ENCODE measurements around the gene PTH1R.

PTH1R gene

GRCh38 chr3:46851364-46852333 is 25.9 kb upstream of the PTH1R start:
- Histone ChIP-seq H3K9ac (ENCODE audit: low read length) (no peak overlapping the region), H3K4me3 (ENCODE audit: low read depth in 1 of 2, low read length in 2 of 2) (no peak overlapping the region), H3K9me3 (ENCODE audit: low read length) (no peaks in the 10 kb centered on the region), H3K36me3 (ENCODE audit: insufficient read depth, low read length) (no peaks in the 10 kb centered on the region), H3K4me1 (ENCODE audit: insufficient read depth, low read length) (peaks cover 2% of the 10 kb centered on the region), H3K27me3 (ENCODE audit: control insufficient read depth in 1 of 2, insufficient read depth in 2 of 2, low read length in 2 of 2) (no peaks in the 10 kb centered on the region), H3K27ac (ENCODE audit: low read depth, low read length) (no peak overlapping the region)

DNA sequence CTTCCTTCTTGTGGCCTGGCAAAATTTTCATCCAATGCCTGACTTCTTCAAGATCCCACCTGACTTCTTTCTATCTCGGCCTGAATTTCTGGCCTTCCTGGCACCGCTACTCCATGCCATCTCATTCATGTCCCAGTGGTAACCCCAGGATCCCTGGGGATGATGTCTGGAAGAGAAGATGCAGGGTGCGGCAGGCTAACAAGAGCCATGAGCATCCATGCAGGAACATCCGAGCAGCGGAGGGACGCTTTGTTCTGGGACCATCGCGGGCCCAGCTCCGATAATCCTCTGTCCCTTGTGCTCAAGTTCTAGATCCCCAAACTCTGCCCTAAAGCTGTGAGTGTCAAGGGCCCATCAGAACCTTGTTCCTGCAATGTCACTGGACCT is 25.2 kb upstream of the PTH1R start:
- Histone ChIP-seq H3K4me1 (ENCODE audit: insufficient read depth, low read length) (no peaks in the 10 kb centered on the region), H3K4me3 (ENCODE audit: low read depth in 1 of 2, low read length in 2 of 2) (no peak overlapping the region), H3K9me3 (ENCODE audit: low read length) (no peaks in the 10 kb centered on the region), H3K9ac (ENCODE audit: low read length) (no peak overlapping the region), H3K36me3 (ENCODE audit: insufficient read depth, low read length) (no peaks in the 10 kb centered on the region), H3K27ac (ENCODE audit: low read depth, low read length) (no peak overlapping the region), H3K27me3 (ENCODE audit: control insufficient read depth in 1 of 2, insufficient read depth in 2 of 2, low read length in 2 of 2) (no peaks in the 10 kb centered on the region)

DNA sequence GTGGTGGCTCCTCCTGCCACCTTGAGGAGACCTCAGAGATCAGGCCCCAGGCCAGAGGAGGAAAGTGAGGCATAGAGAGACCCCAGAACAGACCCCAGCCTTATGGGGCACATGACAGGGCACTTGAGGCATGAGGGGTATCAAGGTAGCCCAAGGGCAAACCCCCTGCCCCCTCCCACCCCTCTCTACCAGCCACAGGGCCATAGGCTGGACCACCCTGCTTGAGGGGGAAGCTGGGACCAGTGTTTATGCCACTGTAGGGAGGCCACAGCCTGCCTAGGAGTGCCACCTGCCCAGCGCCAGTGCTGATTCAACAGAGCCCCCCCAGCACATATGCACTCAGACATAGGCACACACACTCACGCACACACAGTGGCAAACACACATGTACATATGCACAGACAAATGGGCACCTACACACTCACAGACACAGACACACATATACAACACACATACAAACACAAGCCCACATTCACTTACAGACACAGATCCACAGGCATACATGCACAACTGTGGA is 24.6 kb upstream of the PTH1R start:
- H3K27ac ChIP-seq (ENCODE audit: low read depth, low read length), result no peak overlapping the region
- no peaks in the 10 kb centered on the region for H3K9me3 ChIP-seq (ENCODE audit: low read length)
- H3K4me3 ChIP-seq (ENCODE audit: low read depth in 1 of 2, low read length in 2 of 2), result no peak overlapping the region
- no peaks in the 10 kb centered on the region for H3K36me3 ChIP-seq (ENCODE audit: insufficient read depth, low read length)
- no peak overlapping the region for H3K9ac ChIP-seq (ENCODE audit: low read length)
- no peaks in the 10 kb centered on the region for H3K27me3 ChIP-seq (ENCODE audit: control insufficient read depth in 1 of 2, insufficient read depth in 2 of 2, low read length in 2 of 2)
- H3K4me1 ChIP-seq (ENCODE audit: insufficient read depth, low read length), result no peaks in the 10 kb centered on the region

- Histone ChIP-seq H3K27me3 (ENCODE audit: control insufficient read depth in 1 of 2, insufficient read depth in 2 of 2, low read length in 2 of 2) (no peaks in the 10 kb centered on the region), H3K27ac (ENCODE audit: low read depth, low read length) (no peak overlapping the region)
Observed at GRCh38 chr3:46853441-46854415, 23.8 kb upstream of the PTH1R start.

DNA sequence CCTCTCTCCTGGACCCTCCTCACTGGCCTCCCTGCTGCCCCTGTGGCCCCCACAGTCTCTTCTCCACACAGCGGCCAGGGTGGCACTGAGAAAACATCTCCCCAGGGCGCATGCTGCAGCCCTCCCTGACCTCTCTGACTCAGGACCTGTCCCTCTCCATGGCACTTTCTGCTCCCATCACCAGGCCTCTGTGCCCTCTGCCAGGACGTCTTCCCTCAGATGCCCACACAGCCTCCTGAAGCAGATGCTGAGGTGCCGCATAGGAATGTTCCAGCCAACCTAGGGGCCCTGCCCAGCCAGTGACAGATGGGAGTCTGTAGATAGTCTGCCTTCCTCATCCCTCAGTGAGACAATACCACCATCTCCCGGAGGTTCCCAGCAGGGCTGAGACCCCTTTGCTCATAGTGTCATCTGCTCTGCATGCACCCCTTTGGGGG is 22.9 kb upstream of the PTH1R start:
- H3K4me1 ChIP-seq (ENCODE audit: insufficient read depth, low read length), result no peaks in the 10 kb centered on the region
- no peak overlapping the region for H3K4me3 ChIP-seq (ENCODE audit: low read depth in 1 of 2, low read length in 2 of 2)
- H3K9ac ChIP-seq (ENCODE audit: low read length), result no peak overlapping the region
- no peaks in the 10 kb centered on the region for H3K36me3 ChIP-seq (ENCODE audit: insufficient read depth, low read length)
- no peaks in the 10 kb centered on the region for H3K9me3 ChIP-seq (ENCODE audit: low read length)
- H3K27me3 ChIP-seq (ENCODE audit: control insufficient read depth in 1 of 2, insufficient read depth in 2 of 2, low read length in 2 of 2), result no peaks in the 10 kb centered on the region
- no peak overlapping the region for H3K27ac ChIP-seq (ENCODE audit: low read depth, low read length)

More at GRCh38 chr3:46853441-46854415, 23.8 kb upstream of the PTH1R start:
- Histone ChIP-seq H3K4me1 (ENCODE audit: insufficient read depth, low read length) (no peaks in the 10 kb centered on the region), H3K4me3 (ENCODE audit: low read depth in 1 of 2, low read length in 2 of 2) (no peak overlapping the region), H3K9ac (ENCODE audit: low read length) (no peak overlapping the region), H3K36me3 (ENCODE audit: insufficient read depth, low read length) (no peaks in the 10 kb centered on the region), H3K9me3 (ENCODE audit: low read length) (no peaks in the 10 kb centered on the region)

DNA sequence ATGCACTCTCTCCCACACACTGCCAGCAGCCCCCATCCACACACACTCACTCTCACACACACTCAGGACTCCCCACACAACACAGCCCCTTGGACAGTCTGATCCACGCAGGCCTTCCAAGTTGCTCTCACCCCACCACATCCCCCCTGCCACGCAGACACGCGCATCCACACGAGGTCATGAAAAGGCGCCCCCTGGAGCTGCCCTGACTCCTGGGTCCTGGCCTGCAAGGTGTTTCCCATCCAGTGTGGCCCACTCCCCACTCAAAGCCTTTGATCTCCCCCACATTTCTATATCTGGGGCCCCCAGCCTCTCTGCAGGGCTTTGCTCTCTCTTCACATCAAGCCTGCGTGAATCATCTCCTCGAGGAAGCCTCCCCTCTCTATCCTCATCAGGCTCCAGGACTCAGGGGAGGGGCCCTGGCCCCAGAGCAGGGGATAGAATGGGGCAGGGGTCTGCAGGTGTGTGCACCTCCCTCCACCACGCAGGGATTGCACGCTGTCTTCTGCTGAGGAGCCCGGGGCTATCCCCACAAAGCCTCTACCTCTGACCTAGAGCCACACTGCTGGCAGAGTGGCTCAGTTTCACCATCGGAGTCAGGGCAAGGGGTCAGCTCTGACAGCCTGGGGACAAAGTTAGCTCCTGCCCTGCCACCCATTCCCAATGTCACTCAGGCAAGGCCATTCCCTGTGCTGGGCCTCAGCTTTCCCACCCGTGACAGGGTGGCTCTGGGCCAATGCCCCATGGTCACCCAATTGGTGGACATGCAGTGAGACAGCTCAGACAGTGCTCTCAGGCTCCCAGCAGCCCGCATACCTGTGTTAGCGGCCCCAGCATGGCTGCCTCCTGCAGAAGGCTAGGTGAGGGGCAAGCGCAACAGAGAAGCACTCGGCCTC is 20.7 kb upstream of the PTH1R start:
- no peak overlapping the region for H3K27ac ChIP-seq (ENCODE audit: low read depth, low read length)
- H3K27me3 ChIP-seq (ENCODE audit: control insufficient read depth in 1 of 2, insufficient read depth in 2 of 2, low read length in 2 of 2), result no peaks in the 10 kb centered on the region
- no peak overlapping the region for H3K4me3 ChIP-seq (ENCODE audit: low read depth in 1 of 2, low read length in 2 of 2)
- H3K9me3 ChIP-seq (ENCODE audit: low read length), result no peaks in the 10 kb centered on the region
- no peaks in the 10 kb centered on the region for H3K4me1 ChIP-seq (ENCODE audit: insufficient read depth, low read length)
- no peaks in the 10 kb centered on the region for H3K36me3 ChIP-seq (ENCODE audit: insufficient read depth, low read length)
- H3K9ac ChIP-seq (ENCODE audit: low read length), result no peak overlapping the region

GRCh38 chr3:46857485-46858341 is 19.8 kb upstream of the PTH1R start:
- no peak overlapping the region for H3K9ac ChIP-seq (ENCODE audit: low read length)

DNA sequence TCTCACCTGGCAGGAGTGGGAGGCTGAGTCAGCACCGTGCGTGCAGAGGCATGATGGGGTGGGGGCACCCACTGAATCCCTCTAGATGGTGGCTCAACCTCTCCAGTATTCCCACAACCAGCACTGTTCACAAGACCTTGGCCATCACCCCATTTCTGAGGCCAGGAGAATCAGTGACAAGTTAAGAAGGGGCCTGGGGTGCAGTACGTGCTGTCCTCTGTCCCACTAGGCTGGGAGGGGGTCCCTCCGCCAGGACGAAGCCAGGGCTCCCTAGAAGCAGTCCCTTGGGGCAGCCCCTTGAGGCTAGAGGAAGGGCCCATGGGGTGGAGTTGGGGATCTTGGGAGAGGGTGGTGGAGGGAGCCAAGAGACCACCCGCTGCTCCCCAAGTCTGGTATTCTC is 19.1 kb upstream of the PTH1R start:
- H3K27ac ChIP-seq (ENCODE audit: low read depth, low read length), result no peak overlapping the region
- H3K4me1 ChIP-seq (ENCODE audit: insufficient read depth, low read length), result no peaks in the 10 kb centered on the region
- H3K4me3 ChIP-seq (ENCODE audit: low read depth in 1 of 2, low read length in 2 of 2), result no peak overlapping the region
- H3K9ac ChIP-seq (ENCODE audit: low read length), result no peak overlapping the region
- H3K27me3 ChIP-seq (ENCODE audit: control insufficient read depth in 1 of 2, insufficient read depth in 2 of 2, low read length in 2 of 2), result no peaks in the 10 kb centered on the region
- no peaks in the 10 kb centered on the region for H3K9me3 ChIP-seq (ENCODE audit: low read length)
- H3K36me3 ChIP-seq (ENCODE audit: insufficient read depth, low read length), result no peaks in the 10 kb centered on the region

More at GRCh38 chr3:46857485-46858341, 19.8 kb upstream of the PTH1R start:
- H3K9me3 ChIP-seq (ENCODE audit: low read length), result no peaks in the 10 kb centered on the region
- no peak overlapping the region for H3K27ac ChIP-seq (ENCODE audit: low read depth, low read length)
- H3K27me3 ChIP-seq (ENCODE audit: control insufficient read depth in 1 of 2, insufficient read depth in 2 of 2, low read length in 2 of 2), result no peaks in the 10 kb centered on the region
- H3K4me3 ChIP-seq (ENCODE audit: low read depth in 1 of 2, low read length in 2 of 2), result no peak overlapping the region
- H3K4me1 ChIP-seq (ENCODE audit: insufficient read depth, low read length), result no peaks in the 10 kb centered on the region
- no peaks in the 10 kb centered on the region for H3K36me3 ChIP-seq (ENCODE audit: insufficient read depth, low read length)

GRCh38 chr3:46859001-46859710 is 18.4 kb upstream of the PTH1R start:
- Histone ChIP-seq H3K36me3 (ENCODE audit: insufficient read depth, low read length) (no peaks in the 10 kb centered on the region), H3K9ac (ENCODE audit: low read length) (no peak overlapping the region), H3K4me1 (ENCODE audit: insufficient read depth, low read length) (no peaks in the 10 kb centered on the region), H3K4me3 (ENCODE audit: low read depth in 1 of 2, low read length in 2 of 2) (no peak overlapping the region), H3K27ac (ENCODE audit: low read depth, low read length) (no peak overlapping the region), H3K27me3 (ENCODE audit: control insufficient read depth in 1 of 2, insufficient read depth in 2 of 2, low read length in 2 of 2) (no peaks in the 10 kb centered on the region), H3K9me3 (ENCODE audit: low read length) (no peaks in the 10 kb centered on the region)

All from muscle layer of colon (tissue), 2 donors.